ENCODE data around the gene SND1. TPM values are rescaled to one million over a fixed set of nuclear protein-coding genes. Genes with fewer than 3 reads are reported as not detected.
A peak's percentile ranks its signal among the peaks of the same experiment; 100 is the strongest.

SND1 gene
- total RNA-seq, 6 experiments from 2014 or later, result 77.5 to 150 (median 126) TPM

DNA sequence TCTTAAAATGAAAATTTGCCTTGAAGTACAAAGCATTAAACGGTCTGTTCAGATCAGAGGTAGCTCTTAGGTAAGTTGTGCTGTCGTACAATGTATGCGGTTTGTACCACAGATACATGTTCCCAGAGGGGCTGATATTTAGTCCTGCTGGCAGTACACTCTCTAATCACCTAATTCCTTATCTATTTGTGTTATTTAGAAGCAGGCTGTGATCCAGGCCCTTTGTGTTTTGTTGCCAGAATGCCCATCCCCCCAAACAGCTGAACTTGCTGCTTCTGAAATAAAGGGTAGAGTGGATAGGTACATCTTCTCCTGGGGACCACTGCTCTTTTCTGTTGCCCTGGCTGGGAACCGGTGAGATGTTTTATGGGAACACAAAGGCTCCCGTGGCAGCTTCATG, 84.5 kb downstream of the SND1 start:
- H3K9me3 ChIP-seq, result no peaks in the 10 kb centered on the region

DNA sequence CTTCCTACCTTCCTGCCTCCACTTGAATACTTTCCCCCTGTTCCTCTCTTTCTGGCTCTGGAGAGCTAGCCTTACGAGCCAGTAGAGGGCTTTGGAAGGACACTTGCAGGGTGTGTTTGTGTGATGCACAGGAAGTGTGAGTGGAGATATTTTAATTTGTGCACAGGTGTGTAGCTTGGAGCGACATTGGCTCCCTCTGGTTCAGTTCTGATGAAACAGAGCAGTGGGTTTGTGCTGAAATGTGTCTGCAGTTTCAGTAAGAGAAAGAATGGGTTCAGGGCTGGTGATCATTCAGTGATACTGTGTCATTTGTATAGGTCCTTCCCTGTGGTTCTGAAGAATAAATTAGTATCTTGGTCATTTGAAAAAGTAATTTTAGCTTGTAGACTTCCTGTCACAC, 86.9 kb downstream of the SND1 start:
- no peak for ATAC-seq
- no peak for DNase-seq
- H3K27me3 ChIP-seq, result no peaks in the 10 kb centered on the region
- no peak overlapping the region for H3K27ac ChIP-seq
- peaks cover 0 to 35% (median 15%) of the 10 kb centered on the region in 4 donors for H3K4me1 ChIP-seq
- H3K4me3 ChIP-seq, result no peak overlapping the region
- H3K9me3 ChIP-seq, result no peaks in the 10 kb centered on the region
- intact Hi-C loops (cut with DNase I), result no loop called here
- H3K36me3 ChIP-seq, result no peaks in the 10 kb centered on the region
- WGBS (ENCODE audit: insufficient coverage, low coverage, low lambda C conversion rate, missing lambda C conversion rate), result 79% methylated on average over 2 of the region's 2 CpGs
- TF ChIP-seq POLR2A (IDR thresholded peaks at IDR 0.05), result no peak

More for the DNA sequence above, 84.5 kb downstream of the SND1 start:
- H3K27ac ChIP-seq, result no peak overlapping the region
- DNase-seq (no peak), ATAC-seq (peak in 3 of 4 donors; percentile 28 to 63 (median 55))
- intact Hi-C loops (cut with DNase I), result no loop called here
- H3K36me3 ChIP-seq, result no peaks in the 10 kb centered on the region
- TF ChIP-seq POLR2A (IDR thresholded peaks at IDR 0.05), result no peak
- TF ChIP-seq, protein P1, sequence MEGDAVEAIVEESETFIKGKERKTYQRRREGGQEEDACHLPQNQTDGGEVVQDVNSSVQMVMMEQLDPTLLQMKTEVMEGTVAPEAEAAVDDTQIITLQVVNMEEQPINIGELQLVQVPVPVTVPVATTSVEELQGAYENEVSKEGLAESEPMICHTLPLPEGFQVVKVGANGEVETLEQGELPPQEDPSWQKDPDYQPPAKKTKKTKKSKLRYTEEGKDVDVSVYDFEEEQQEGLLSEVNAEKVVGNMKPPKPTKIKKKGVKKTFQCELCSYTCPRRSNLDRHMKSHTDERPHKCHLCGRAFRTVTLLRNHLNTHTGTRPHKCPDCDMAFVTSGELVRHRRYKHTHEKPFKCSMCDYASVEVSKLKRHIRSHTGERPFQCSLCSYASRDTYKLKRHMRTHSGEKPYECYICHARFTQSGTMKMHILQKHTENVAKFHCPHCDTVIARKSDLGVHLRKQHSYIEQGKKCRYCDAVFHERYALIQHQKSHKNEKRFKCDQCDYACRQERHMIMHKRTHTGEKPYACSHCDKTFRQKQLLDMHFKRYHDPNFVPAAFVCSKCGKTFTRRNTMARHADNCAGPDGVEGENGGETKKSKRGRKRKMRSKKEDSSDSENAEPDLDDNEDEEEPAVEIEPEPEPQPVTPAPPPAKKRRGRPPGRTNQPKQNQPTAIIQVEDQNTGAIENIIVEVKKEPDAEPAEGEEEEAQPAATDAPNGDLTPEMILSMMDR (IDR thresholded peaks at IDR 0.05), result no peak
- no peaks in the 10 kb centered on the region for H3K27me3 ChIP-seq
- H3K4me1 ChIP-seq, result peaks cover 0 to 20% (median 10%) of the 10 kb centered on the region in 4 donors
- WGBS (ENCODE audit: insufficient coverage, low coverage, low lambda C conversion rate, missing lambda C conversion rate), result 72% methylated on average over 4 of the region's 5 CpGs
- H3K4me3 ChIP-seq, result no peak overlapping the region

DNA sequence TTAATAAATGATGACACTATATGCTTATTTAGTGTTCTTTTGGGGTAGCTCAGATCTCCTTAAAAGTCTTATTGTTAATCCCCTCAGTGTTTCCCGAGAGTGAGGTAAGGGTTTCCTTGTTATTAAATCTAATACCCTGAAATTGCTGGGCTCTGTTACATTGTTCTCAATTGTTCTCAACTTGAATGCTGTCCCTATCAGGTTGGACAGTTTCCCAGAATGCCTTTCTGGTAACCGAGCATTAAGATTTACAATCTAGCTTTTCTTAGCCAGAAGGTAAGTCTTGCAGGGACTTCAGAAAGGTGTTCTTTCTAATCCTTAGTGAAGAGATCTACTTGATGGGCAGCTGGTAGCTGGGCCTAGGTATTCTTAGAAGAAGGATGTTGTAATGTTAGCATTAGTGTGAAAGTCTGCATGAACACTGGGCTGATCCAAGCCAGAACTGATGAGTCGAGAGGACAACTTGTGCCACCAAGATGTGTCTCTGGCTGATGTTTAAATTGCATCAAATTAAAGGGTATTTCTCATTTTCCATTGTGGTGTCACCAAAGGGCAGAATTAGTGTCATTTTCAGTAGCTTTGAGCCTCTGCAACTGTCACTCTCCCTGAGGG, 89.9 kb downstream of the SND1 start:
- 47% methylated on average over 3 of the region's 3 CpGs for WGBS (ENCODE audit: insufficient coverage, low coverage, low lambda C conversion rate, missing lambda C conversion rate)
- H3K4me1 ChIP-seq, result peaks cover 0 to 24% (median 9%) of the 10 kb centered on the region in 4 donors
- no peak overlapping the region for H3K4me3 ChIP-seq
- ATAC-seq (peak; percentile 44 to 93 (median 74)), DNase-seq (no peak)
- peaks cover 0 to 5% (median 0%) of the 10 kb centered on the region in 4 donors for H3K36me3 ChIP-seq
- no peaks in the 10 kb centered on the region for H3K27me3 ChIP-seq
- H3K9me3 ChIP-seq, result no peaks in the 10 kb centered on the region
- intact Hi-C loops (cut with DNase I), result no loop called here
- peak overlapping the region in 2 of 3 donors; percentile 49 to 60 for H3K27ac ChIP-seq
- TF ChIP-seq, protein P1 (IDR thresholded peaks at IDR 0.05), result no peak
- TF ChIP-seq POLR2A (IDR thresholded peaks at IDR 0.05), result no peak

DNA sequence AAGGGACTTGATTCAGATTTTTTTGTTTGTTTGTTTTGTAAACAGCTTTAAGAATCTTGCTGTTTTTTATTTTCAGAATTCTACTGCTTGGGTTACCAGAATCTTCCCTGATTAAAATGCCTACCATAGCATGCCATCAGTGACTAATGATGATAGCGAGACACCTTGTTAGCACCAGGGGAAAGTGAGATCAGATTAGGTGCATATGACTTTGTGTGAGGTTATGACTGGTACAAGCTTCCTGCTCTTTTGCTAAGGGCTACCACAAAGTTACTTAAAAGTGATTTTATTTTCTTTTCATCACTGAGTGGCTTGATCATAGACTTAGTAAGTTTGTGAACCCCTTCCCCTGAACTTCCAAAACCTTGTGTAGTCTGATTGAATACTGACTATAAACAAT, 93.5 kb downstream of the SND1 start:
- ATAC-seq (no peak), DNase-seq (no peak)
- H3K9me3 ChIP-seq, result no peaks in the 10 kb centered on the region
- no peak overlapping the region for H3K27ac ChIP-seq
- no peak overlapping the region for H3K4me3 ChIP-seq
- intact Hi-C loops (cut with DNase I), result no loop called here
- TF ChIP-seq, protein P1 (IDR thresholded peaks at IDR 0.05), result no peak
- TF ChIP-seq POLR2A (IDR thresholded peaks at IDR 0.05), result no peak
- H3K27me3 ChIP-seq, result no peaks in the 10 kb centered on the region
- H3K4me1 ChIP-seq, result peaks cover 0 to 24% (median 9%) of the 10 kb centered on the region in 4 donors
- H3K36me3 ChIP-seq, result peaks cover 0 to 5% (median 0%) of the 10 kb centered on the region in 4 donors
- WGBS (ENCODE audit: insufficient coverage, low coverage, low lambda C conversion rate, missing lambda C conversion rate), result 73% methylated on average over 1 of the region's 1 CpG

DNA sequence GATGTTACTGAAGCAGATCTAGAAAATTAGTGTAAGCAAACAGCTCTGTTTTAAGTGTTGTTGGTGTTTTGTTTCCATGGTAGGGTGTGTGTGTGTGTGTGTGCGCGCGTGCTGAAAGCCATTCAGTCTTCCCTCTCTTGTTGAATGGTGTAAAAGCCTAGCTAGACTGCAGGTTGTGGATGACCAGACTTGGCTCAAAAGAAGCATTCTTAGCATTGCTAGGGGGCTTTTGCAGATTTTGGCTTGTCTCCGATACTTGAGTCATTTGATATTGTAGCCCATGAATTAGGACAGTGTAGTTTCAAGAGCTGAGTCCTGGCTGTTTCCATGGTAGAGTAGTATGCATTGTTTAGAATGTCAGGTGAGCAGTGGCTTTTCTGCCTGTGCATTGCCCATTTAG, 99.1 kb downstream of the SND1 start:
- Histone ChIP-seq H3K27me3 (no peaks in the 10 kb centered on the region), H3K4me3 (no peak overlapping the region), H3K9me3 (no peaks in the 10 kb centered on the region), H3K4me1 (peaks cover 0 to 45% (median 17%) of the 10 kb centered on the region in 4 donors), H3K36me3 (no peaks in the 10 kb centered on the region), H3K27ac (peak overlapping the region in 1 of 3 donors; percentile 44)
- intact Hi-C loops (cut with DNase I), result no loop called here
- TF ChIP-seq, protein P1 (IDR thresholded peaks at IDR 0.05), result no peak
- no peak for TF ChIP-seq POLR2A (IDR thresholded peaks at IDR 0.05)
- ATAC-seq (no peak), DNase-seq (no peak)
- WGBS (ENCODE audit: insufficient coverage, low coverage, low lambda C conversion rate, missing lambda C conversion rate), result 95% methylated on average over 4 of the region's 4 CpGs

Measured in right lobe of liver (tissue), 6 donors.